Cardiac muscle cell (in vitro differentiated cells and primary cell): ENCODE results near the gene TP53BP1. TPM values are rescaled to one million over a fixed set of nuclear protein-coding genes. Genes with fewer than 3 reads are reported as not detected.

Experiments used
- DNase-seq, 2 donors: peaks; one replicate each; pipeline versions ENCODE4 v3.0.0 to v3.0.0-alpha.2; 2010 to 2017; ENCODE audit warnings: low read depth in 1 of 2, low spot score in 1 of 2
- H3K27ac ChIP-seq: fragments of 200-600 bp; sonication (generic); 2 replicates; pipeline ENCODE4 v1.5.1; 2016
- H3K27me3 ChIP-seq: fragments of 200-600 bp; sonication (generic); 2 replicates; pipeline ENCODE4 v1.6.0; 2016; ENCODE audit warnings: control low read depth
- H3K36me3 ChIP-seq: fragments of 200-600 bp; sonication (generic); 2 replicates; pipeline ENCODE4 v1.5.1; 2016; ENCODE audit warnings: control low read depth
- H3K4me1 ChIP-seq: fragments of 200-600 bp; sonication (generic); 2 replicates; pipeline ENCODE4 v1.8.1; 2017; ENCODE audit warnings: low read depth, mild to moderate bottlenecking, mixed run types
- H3K4me3 ChIP-seq: fragments of 200-600 bp; sonication (generic); 2 replicates; pipeline ENCODE4 v1.5.1; 2016; ENCODE audit warnings: mild to moderate bottlenecking
- H3K9me3 ChIP-seq: fragments of 200-600 bp; sonication (generic); 2 replicates; pipeline ENCODE4 v1.5.1; 2017; ENCODE audit warnings: low read depth, mild to moderate bottlenecking, control low read depth
- polyA plus RNA-seq: library from polyadenylated mRNA; unstranded; fragments of >200 nt; fragmentation: Nextera tagmentation; extraction: Ambion mirVana; gene quantifications from 2 replicates; pipeline ENCODE4 v1.2.1, GENCODE V29; 2016
- total RNA-seq: library from RNA; depleted of rRNA; stranded (reverse); fragments of >200 nt; gene quantifications from 2 replicates; pipeline ENCODE4 v1.2.3, GENCODE V29; 2016
- TF ChIP-seq, protein P1 (sequence below): IDR thresholded peaks from 2 replicates; pipeline ENCODE4 v1.5.1; 2012; ENCODE audit warnings: low read depth, mild to moderate bottlenecking, low read length

Gene TP53BP1
- total and polyA plus RNA-seq, 2 experiments from 2014 or later, result 41.0 to 84.1 TPM

DNA sequence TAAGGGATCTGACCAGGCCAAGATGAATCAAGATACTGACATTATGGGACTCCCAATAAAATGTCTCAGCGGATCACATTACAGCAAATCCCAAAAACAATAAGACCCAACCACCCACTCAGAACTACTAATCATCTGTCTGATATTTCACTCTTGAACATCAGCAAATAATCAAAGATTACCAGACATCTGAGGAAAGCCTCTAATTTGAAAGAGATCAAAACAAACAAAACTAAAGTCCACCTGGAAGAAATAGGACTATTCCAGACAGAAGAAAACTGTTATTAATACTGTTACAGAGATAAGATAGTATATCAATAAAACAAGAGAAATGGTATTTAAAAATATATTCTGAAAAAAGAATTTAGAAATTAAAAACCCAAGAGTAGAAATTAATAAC lies 29.0 kb downstream of the TP53BP1 start:
- Histone ChIP-seq H3K4me1 (no peaks in the 10 kb centered on the region), H3K36me3 (peaks cover 48% of the 10 kb centered on the region), H3K4me3 (no peak overlapping the region), H3K27me3 (no peaks in the 10 kb centered on the region), H3K9me3 (no peaks in the 10 kb centered on the region), H3K27ac (no peak overlapping the region)
- TF ChIP-seq, protein P1, sequence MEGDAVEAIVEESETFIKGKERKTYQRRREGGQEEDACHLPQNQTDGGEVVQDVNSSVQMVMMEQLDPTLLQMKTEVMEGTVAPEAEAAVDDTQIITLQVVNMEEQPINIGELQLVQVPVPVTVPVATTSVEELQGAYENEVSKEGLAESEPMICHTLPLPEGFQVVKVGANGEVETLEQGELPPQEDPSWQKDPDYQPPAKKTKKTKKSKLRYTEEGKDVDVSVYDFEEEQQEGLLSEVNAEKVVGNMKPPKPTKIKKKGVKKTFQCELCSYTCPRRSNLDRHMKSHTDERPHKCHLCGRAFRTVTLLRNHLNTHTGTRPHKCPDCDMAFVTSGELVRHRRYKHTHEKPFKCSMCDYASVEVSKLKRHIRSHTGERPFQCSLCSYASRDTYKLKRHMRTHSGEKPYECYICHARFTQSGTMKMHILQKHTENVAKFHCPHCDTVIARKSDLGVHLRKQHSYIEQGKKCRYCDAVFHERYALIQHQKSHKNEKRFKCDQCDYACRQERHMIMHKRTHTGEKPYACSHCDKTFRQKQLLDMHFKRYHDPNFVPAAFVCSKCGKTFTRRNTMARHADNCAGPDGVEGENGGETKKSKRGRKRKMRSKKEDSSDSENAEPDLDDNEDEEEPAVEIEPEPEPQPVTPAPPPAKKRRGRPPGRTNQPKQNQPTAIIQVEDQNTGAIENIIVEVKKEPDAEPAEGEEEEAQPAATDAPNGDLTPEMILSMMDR, result no peak
- no peak for DNase-seq

DNA sequence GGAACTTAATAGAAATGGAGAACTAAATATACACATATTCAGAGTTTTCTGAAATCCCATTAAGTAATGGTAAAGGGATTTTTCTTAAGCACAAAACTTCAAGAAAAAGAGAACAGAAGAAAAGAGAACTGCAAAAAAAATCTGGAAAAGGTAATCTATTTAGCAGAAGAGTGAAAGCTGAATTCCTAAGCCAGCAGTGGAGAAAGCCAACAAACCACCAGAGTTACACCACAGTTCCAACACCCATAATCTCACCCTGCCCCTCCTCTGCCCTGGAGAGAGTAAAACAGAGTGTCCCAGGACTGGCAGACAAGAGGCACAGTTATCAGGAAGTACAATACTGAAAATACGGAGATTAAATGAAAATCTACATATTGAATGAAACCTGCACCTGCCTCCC lies 29.4 kb downstream of the TP53BP1 start:
- Histone ChIP-seq H3K36me3 (peaks cover 48% of the 10 kb centered on the region), H3K4me1 (no peaks in the 10 kb centered on the region), H3K4me3 (no peak overlapping the region), H3K9me3 (no peaks in the 10 kb centered on the region), H3K27me3 (no peaks in the 10 kb centered on the region), H3K27ac (no peak overlapping the region)
- DNase-seq, result peak in 1 of 2 donors; percentile 61
- TF ChIP-seq, protein P1, result no peak

DNA sequence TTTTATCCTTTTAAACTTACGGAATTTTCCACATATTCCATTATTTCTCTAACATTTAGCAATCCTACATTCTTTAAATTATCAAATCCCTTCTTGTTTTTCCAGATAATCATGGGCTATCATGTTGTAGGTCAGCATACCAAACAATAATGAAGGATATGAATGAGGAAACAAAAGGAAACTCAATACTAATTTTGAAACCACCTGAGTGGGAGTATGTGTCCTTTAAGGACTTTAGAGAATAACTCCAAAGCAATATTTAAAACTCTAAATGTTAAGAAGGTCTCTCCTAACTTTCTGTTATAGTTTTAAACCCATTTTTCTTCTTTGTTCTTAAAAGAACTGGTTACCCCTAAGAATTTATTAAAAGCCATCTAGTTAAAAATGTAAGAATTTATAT lies 43.0 kb downstream of the TP53BP1 start:
- peaks cover 31% of the 10 kb centered on the region for H3K36me3 ChIP-seq
- TF ChIP-seq, protein P1, result no peak

DNA sequence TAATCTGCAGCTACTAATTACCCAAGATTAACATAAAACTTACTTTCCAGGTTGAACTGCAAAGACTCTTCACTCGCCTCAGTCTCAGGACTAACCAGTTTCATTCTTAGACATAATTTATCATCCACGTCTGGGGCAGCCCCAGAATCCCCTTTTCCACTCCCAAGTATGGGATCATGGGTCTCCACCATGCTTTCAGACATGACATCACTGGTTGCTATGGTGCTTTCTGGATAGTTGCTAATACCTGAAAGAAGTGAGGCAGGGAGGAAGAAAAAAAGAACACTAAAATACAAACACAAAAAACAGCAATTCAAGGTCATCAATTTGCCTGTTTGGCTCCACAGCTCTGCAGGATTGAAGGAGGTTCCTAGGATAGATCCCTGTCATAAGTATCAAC lies 46.6 kb downstream of the TP53BP1 start:
- Histone ChIP-seq H3K27me3 (no peaks in the 10 kb centered on the region), H3K9me3 (no peaks in the 10 kb centered on the region), H3K4me3 (no peak overlapping the region), H3K27ac (no peak overlapping the region), H3K4me1 (no peaks in the 10 kb centered on the region), H3K36me3 (peaks cover 33% of the 10 kb centered on the region)
- TF ChIP-seq, protein P1, result no peak
- DNase-seq, result no peak

More for the DNA sequence above, 43.0 kb downstream of the TP53BP1 start:
- peak in 1 of 2 donors; percentile 6 for DNase-seq
- no peaks in the 10 kb centered on the region for H3K9me3 ChIP-seq
- H3K4me3 ChIP-seq, result no peak overlapping the region
- H3K27me3 ChIP-seq, result no peaks in the 10 kb centered on the region
- no peaks in the 10 kb centered on the region for H3K4me1 ChIP-seq
- no peak overlapping the region for H3K27ac ChIP-seq

DNA sequence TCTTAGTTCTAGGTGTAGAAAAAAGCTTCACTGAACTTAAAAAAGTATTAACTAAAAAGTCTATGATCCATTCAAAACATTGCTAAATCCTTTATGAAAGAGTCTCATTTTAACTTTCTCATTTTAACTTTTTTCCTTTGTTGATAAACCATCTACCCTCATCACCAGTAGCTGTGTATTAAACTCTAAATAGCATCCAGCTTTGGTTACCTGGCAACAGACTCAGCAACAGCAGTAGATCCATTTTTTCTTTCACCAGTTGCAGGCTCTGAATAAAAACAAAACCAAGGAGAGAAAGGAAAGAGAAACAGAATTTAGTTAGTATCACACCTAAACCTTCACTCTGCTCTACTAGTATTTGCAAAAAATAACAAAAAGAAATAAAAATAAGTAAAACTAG lies 51.6 kb downstream of the TP53BP1 start:
- H3K27ac ChIP-seq, result no peak overlapping the region
- H3K9me3 ChIP-seq, result no peaks in the 10 kb centered on the region
- H3K27me3 ChIP-seq, result no peaks in the 10 kb centered on the region
- no peaks in the 10 kb centered on the region for H3K4me1 ChIP-seq
- peak in 1 of 2 donors; percentile 59 for DNase-seq
- H3K36me3 ChIP-seq, result peaks cover 65% of the 10 kb centered on the region
- H3K4me3 ChIP-seq, result no peak overlapping the region
- TF ChIP-seq, protein P1, result no peak

DNA sequence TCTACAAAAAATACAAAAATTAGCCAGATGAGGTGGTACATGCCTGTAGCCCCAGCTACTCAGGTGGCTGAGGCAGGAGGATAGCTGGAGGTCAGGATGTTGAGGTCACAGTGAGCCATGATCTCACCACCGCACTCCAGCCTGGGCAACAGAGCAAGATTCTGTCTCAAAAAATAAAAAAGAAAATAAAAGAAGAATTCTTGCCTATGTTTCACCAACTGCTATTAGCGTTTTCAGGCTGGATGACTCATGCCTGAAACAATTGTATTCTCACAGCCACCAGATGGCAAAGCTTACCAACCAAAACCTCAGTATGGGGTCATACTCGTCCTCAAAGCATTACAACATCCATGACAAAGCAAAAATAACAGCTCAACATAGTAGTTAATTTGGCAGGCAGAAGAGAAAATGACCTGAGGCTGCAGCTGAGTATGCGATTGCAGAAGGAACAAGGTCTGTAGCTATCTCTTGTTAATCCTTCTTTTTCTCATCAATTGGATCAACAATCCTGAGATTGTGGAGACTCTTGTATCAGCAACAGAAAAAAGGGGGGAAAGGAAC lies 52.2 kb downstream of the TP53BP1 start:
- Histone ChIP-seq H3K27me3 (no peaks in the 10 kb centered on the region), H3K27ac (no peak overlapping the region), H3K4me1 (no peaks in the 10 kb centered on the region), H3K36me3 (peaks cover 59% of the 10 kb centered on the region), H3K9me3 (no peaks in the 10 kb centered on the region), H3K4me3 (no peak overlapping the region)
- peak in 1 of 2 donors; percentile 97 for DNase-seq
- TF ChIP-seq, protein P1, result peak; percentile 56
